C4-2B (cell line): ENCODE results near the gene UTP3.
"Not testable (repeated sequence)": the region's sequence is repeated elsewhere in the genome, so short reads cannot be mapped to it uniquely, and the experiment has no call there.

ENCODE experiments used
- ZFX ChIP-seq: fragments of 450-650 bp; IDR thresholded peaks from 2 replicates; pipeline ENCODE4 v1.6.1; 2017
- TF ChIP-seq, protein P1 (sequence below): fragments of 450-650 bp; conservative IDR thresholded peaks from 2 replicates; pipeline ENCODE4 v1.5.1; 2017; ENCODE audit warnings: mild to moderate bottlenecking

- TF ChIP-seq, protein P1, sequence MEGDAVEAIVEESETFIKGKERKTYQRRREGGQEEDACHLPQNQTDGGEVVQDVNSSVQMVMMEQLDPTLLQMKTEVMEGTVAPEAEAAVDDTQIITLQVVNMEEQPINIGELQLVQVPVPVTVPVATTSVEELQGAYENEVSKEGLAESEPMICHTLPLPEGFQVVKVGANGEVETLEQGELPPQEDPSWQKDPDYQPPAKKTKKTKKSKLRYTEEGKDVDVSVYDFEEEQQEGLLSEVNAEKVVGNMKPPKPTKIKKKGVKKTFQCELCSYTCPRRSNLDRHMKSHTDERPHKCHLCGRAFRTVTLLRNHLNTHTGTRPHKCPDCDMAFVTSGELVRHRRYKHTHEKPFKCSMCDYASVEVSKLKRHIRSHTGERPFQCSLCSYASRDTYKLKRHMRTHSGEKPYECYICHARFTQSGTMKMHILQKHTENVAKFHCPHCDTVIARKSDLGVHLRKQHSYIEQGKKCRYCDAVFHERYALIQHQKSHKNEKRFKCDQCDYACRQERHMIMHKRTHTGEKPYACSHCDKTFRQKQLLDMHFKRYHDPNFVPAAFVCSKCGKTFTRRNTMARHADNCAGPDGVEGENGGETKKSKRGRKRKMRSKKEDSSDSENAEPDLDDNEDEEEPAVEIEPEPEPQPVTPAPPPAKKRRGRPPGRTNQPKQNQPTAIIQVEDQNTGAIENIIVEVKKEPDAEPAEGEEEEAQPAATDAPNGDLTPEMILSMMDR, result peak; percentile 66
- TF ChIP-seq ZFX, result not testable (repeated sequence)
These were observed 47.6 kb downstream of the UTP3 start for GRCh38 chr4:70735915-70736314.
